NCI-H1092 treated with DMSO at 0.1 percent for 48 hours (cell line): ENCODE measurements around the gene SEC14L3.
"Not testable (repeated sequence)": the region's sequence is repeated elsewhere in the genome, so short reads cannot be mapped to it uniquely, and the experiment has no call there.

Experiments used
- DNase-seq: peaks from one replicate; lab custom pipeline; 2025; lab: John Stamatoyannopoulos, UW

The SEC14L3 gene

GRCh38 chr22:30486118-30486517 lies 14.3 kb upstream of the SEC14L3 start:
- DNase-seq = no peak

GRCh38 chr22:30485362-30485988 lies 13.7 kb upstream of the SEC14L3 start:
- peak; percentile 13 for DNase-seq

GRCh38 chr22:30483169-30483568 lies 11.4 kb upstream of the SEC14L3 start:
- no peak for DNase-seq

GRCh38 chr22:30481711-30482110 lies 9.9 kb upstream of the SEC14L3 start:
- DNase-seq = no peak

- DNase-seq = no peak
Observed at GRCh38 chr22:30479981-30480380, 8.2 kb upstream of the SEC14L3 start.

DNA sequence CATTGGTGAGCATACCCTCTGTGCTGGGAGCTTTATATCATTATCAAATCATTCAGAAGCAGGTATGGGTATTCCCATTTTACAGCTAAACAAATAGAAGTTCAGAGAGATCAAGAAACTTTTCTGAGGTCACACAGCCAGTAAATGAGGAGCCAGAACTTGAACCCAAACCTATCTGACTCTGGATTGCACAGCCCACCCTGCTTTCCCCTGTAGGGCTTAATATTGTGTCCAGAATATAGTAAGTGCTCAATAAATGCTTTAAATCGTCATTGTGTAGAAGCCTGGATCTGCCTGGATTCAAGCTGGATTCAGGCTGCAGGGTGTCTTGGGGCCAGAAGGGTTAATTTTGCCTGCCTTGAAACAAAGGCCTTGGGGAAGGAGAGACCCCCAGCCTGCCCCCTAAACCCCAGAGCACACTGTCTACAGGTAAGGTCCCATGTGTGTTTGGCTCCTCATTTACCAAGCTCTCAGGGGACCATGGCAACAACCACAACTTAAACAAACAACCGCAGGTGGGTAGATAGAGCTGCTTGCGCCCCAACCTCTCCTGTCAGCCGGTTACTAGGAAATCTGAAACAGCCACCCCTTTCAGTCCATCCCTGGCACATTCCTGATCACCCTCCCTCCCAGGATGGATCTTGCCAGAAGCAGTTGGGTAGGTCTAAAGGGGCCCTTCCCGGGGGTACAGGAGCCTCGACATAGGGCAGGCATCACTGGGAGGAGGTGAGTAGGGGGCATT lies 3.0 kb upstream of the SEC14L3 start:
- peak; percentile 62 for DNase-seq

DNA sequence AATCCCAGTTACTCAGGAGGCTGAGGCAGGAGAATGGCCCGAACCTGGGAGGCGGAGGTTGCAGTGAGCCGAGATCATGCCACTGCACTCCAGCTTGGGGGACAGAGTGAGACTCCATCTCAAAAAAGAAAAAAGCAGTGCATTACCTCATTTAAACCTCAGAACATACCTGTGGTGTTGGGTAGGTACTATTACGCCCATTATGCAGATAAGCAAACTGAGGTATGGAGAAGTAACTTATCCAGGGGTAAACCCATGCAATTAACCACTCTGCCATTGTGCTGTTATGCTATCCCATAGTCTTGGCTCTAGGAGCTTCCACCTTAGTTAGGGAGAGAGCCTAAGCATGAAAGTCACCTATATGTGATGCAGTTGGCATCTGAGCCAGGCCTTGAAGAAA lies 2.3 kb upstream of the SEC14L3 start:
- no peak for DNase-seq

DNA sequence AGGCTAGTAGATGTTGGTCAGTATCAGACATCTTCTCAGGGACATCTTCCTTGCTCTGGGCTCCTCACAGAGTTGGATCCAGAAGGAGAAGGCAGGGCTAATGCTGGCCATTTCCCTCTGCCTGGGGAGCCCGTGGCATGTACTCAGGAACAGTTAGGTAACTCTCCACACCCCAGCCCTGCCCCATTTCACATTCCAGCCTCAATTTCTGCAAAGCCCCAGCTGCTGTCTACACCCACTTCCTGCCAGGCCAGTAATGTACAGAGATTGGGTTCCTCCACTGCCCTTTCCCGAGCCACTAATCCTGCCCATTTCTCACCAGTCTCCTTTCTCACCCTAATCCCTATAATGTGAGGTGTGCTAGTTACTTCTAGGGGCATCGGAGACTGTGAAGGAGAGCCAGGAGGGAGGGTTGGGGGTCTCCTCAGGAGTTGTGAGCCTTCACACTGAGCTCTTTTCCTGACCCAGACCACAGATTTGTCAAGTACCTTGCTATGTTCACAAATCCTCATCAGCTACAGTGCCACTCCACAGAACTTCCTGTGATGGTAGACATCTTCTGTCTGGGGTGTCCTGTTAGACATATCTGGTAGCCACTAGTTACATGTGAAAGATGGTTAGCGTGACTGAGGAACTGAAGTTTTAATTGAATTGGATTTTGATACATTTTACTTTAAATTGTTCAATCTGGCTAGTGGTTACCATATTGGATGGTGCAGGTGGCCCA lies 1.3 kb upstream of the SEC14L3 start:
- DNase-seq = no peak

- DNase-seq = no peak
Observed at GRCh38 chr22:30470655-30471054, 1.2 kb downstream of the SEC14L3 start.

DNA sequence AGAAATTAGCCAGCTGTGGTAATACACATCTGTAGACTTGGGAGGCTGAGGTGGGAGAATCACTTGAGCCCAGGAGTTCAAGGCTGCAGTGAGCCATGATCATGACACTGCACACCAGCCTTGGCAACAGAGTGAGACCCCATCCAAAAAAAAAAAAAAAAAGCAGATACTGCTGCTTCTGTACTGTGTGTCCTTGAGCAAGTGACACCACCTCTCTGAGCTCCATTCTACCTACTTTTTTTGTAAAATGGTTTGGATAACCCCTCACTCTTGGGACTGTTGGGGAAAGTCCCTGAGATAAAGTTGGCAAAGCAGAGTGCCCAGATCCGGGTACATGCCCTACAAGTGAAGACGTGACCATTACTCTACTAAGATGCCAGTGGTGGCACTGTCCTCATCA lies 2.7 kb downstream of the SEC14L3 start:
- no peak for DNase-seq

GRCh38 chr22:30460555-30460954 lies 11.3 kb downstream of the SEC14L3 start:
- DNase-seq = not testable (repeated sequence)

- peak; percentile 81 for DNase-seq
Observed at GRCh38 chr22:30460147-30460546, 11.7 kb downstream of the SEC14L3 start.

- no peak for DNase-seq
Observed at GRCh38 chr22:30459181-30460052, 12.4 kb downstream of the SEC14L3 start.

DNA sequence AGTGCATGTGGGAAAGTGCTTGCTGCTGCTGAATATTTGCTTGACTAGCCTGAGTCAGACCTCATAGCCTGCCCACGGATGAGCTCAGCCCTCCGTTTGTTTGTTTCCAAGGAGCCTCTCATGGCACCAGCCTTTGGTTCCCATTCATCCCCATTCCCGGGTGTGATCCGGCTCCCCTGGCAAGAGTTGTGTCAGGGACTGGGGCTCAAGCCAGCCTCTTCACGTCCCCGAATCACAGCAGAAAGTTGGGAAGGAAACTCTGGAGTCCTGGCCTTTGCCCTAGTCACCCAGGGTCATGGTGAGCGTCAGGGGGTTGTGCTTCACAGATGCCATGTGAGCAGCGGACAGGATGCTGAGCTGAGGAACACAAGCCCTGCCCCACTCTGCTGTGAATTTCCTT lies 13.8 kb downstream of the SEC14L3 start:
- no peak for DNase-seq

DNA sequence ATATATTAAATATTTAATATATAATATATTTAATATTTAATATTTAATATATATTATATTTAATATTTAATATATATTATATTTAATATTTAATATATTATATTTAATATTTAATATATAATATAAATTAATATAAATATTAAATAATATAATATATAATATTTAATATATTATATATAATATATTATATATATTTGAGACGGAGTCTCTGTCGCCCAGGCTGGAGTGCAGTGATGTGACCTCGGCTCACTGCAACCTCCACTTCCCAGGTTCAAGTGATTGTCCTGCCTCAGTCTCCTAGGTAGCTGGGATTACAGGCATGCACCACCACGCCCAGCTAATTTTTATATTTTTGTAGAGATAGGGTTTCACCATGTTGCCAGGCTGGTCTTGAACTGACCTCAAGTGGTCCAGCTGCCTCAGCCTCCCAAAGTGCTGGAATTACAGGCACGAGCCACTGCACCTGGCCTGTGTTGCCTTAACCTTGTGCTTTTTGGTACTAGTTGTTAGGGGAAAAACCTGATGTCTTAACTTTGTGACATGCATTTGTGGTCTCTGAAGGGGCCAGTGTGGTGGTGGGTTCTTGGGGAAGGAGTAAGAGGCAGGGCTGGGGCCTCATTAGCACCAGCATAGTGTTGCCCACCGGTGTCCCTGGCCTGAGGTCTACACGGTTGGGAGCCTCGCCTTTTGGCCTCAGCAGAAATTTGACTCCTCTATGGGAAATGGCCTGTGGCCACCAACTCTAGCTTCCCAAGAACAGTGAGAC lies 16.6 kb downstream of the SEC14L3 start:
- DNase-seq = no peak

GRCh38 chr22:30453731-30454510 lies 17.9 kb downstream of the SEC14L3 start:
- peak; percentile 23 for DNase-seq

DNA sequence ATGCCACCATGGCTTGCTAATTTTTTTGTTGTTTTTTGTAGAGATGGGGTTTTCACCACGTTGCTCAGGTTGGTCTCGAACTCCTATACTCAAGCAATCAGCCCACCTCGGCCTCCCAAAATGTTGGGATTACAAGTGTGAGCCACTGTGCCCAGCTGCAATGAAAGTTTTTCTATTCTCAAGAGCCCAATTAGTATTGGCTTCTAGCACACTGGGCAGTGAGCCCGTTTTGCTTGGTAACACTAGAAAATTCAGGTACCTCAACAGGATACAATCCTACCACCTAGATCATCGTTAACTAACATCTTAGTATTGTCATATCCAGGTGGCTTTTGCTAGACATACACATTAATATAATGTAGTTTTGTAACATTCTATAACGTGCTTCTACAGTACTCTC lies 19.0 kb downstream of the SEC14L3 start:
- peak; percentile 4 for DNase-seq

DNA sequence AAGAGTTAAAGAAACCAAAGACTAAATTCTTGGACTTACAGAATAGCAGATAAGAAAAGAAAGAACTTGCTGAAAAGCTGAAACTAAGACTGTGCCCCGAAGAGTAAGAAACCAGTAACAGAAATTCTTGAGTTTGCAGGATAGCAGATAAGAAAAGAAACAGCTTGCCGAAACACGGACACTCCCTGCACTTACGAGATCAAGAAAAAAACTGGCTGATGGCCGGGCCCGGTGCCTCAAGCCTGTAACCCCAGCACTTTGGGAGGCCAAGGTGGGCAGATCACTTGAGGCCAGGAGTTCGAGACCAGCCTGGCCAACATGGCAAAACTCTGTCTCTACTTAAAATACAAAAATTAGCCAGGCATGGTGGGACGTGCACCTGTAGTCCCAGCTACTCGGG lies 20.3 kb downstream of the SEC14L3 start:
- not testable (repeated sequence) for DNase-seq

GRCh38 chr22:30447656-30448055 lies 24.2 kb downstream of the SEC14L3 start:
- DNase-seq = no peak

DNA sequence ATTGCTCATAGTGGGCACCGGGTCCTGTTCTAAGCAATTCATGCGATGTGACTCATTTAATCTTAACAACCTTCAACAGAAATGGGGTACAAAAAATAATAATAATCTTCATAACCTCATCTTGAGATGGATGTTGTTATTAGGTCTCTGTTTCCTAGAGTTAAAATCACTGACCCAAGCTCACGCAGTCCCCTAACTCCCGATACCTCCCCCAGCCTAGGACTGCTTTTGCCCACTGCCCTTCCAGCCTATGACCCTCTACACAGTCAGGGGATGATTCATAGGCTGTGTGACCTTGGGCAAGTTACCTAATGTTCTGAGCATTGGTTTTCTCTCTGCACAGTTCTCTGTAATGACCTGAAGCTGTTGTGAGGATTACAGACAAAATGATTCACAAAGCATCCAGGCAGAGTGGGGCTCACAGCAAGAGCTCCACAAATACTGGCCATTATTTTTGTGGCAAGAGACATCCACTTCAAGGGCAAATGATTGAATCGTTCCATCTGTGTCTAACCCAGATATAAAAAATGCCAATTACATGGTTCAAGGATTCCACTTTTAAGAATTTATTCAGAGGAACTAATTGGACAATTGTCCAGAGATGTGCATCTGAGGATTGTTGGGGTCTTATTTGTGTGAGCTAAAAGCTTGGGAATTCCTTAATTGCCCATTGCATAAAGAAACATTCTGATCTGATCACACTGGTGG lies 26.2 kb downstream of the SEC14L3 start:
- no peak for DNase-seq
